Ureter (tissue), 1 donor: Measurements from ENCODE around the gene IL9. TPM values are rescaled to one million over a fixed set of nuclear protein-coding genes. Genes with fewer than 3 reads are reported as not detected.

Source experiments
- total RNA-seq: library from RNA; stranded (reverse); gene quantifications from one replicate; pipeline ENCODE4 v1.2.4, GENCODE V29; 2023
- donor health status: DM: yes; HTN: yes; CAD: no.

Gene IL9
- total RNA-seq, 1 donor from 2014 or later: not detected

Other genes with a start within 250 kb of the IL9 start
- not detected for gene SLC25A48, start 61.2 kb downstream of the IL9 start, total RNA-seq
- gene LECT2, start 59.1 kb upstream of the IL9 start, total RNA-seq: not detected
- 147 TPM for gene TGFBI, start 133.1 kb upstream of the IL9 start, total RNA-seq
- gene SMAD5, start 237.0 kb upstream of the IL9 start, total RNA-seq: 86.3 TPM